A549 (cell line): ENCODE measurements around the gene NOTCH3. TPM values are rescaled to one million over a fixed set of nuclear protein-coding genes. Genes with fewer than 3 reads are reported as not detected.

Experiments
- ATAC-seq, 2 experiments: fragments of 200-7000 bp in 1 of 2; fragments of >200 bp in 1 of 2; cut with Nextera tagmentation in 1 of 2; cut with Tn5 transposase in 1 of 2; 3 replicates each; pipeline versions ENCODE4 v1.8.0 to v1.9.1; 2018 to 2020; ENCODE audit warnings: mild to moderate bottlenecking in 1 of 2, moderate library complexity in 1 of 2
- CTCF ChIA-PET: fragments of 300-600 bp; sonication (Branson Sonifier 250); formaldehyde crosslinking; extraction: SDS; loops from one replicate; lab custom pipeline; 2021; ENCODE audit warnings: antibody characterized with exemption, inconsistent platforms; lab: Yijun Ruan, JAX
- POLR2A ChIA-PET: fragments of 350-600 bp; formaldehyde crosslinking; extraction: SDS; loops from one replicate; lab custom pipeline; 2021; ENCODE audit warnings: antibody characterized with exemption, inconsistent platforms; lab: Yijun Ruan, JAX
- DNase-seq, 2 experiments: peaks; one replicate each; pipeline versions ENCODE4 v3.0.0 to v3.0.0-alpha.2; 2011 to 2016; ENCODE audit warnings: low read depth in 1 of 2, low spot score in 1 of 2
- FAIRE-seq: peaks from 2 replicates; lab custom pipeline; 2011; peaks lifted over from hg19 to GRCh38; lab: Jason Lieb, UNC
- H3K27ac ChIP-seq, 2 experiments: fragments of >200 bp; sonication (Bioruptor Twin); formaldehyde crosslinking; 3 replicates each; pipeline ENCODE4 v1.5.1; 2016 to 2017
- H3K4me1 ChIP-seq: fragments of >200 bp; sonication (Bioruptor Twin); formaldehyde crosslinking; 3 replicates; pipeline ENCODE4 v1.6.1; 2016
- H3K4me2 ChIP-seq: fragments of >200 bp; sonication (Bioruptor Twin); formaldehyde crosslinking; 3 replicates; pipeline ENCODE4 v1.6.1; 2016
- H3K4me3 ChIP-seq: fragments of >200 bp; sonication (Bioruptor Twin); formaldehyde crosslinking; 3 replicates; pipeline ENCODE4 v1.5.1; 2016
- H3K9me3 ChIP-seq: fragments of >200 bp; sonication (Bioruptor Twin); formaldehyde crosslinking; 3 replicates; pipeline ENCODE4 v1.6.1; 2016
- ATOH8 ChIP-seq: fragments of 250-450 bp; sonication (Bioruptor Pico); IDR thresholded peaks from 2 replicates; pipeline ENCODE4 v1.5.0; 2020; ENCODE audit warnings: low read depth, mild to moderate bottlenecking, moderate library complexity
- BHLHE40 ChIP-seq: IDR thresholded peaks from 2 replicates; pipeline ENCODE4 v1.6.1; 2012; ENCODE audit warnings: low read depth, low read length, inconsistent platforms
- CTCF ChIP-seq: fragments of >200 bp; sonication (Bioruptor Twin); formaldehyde crosslinking; IDR thresholded peaks from 3 replicates; pipeline ENCODE4 v1.5.1; 2016
- EHMT2 ChIP-seq: fragments of 200-600 bp; sonication (generic); IDR thresholded peaks from 2 replicates; pipeline ENCODE4 v1.6.1; 2016; ENCODE audit warnings: antibody characterized with exemption, low read depth, mild to moderate bottlenecking, moderate library complexity
- FOSL2 ChIP-seq, 2 experiments: fragments of 450-650 bp in 1 of 2; fragments of >200 bp in 1 of 2; sonication (Bioruptor Twin) in 1 of 2; formaldehyde crosslinking; IDR thresholded peaks; 2 replicates each; pipeline versions ENCODE4 v1.5.0 to v1.6.1; 2016 to 2020; ENCODE audit warnings: mild to moderate bottlenecking in 1 of 2, moderate library complexity in 1 of 2
- HOXB13 ChIP-seq: fragments of 250-450 bp; sonication (Bioruptor Pico); IDR thresholded peaks from 2 replicates; pipeline ENCODE4 v1.5.0; 2020; ENCODE audit warnings: low read depth, mild to moderate bottlenecking, moderate library complexity
- HOXB5 ChIP-seq: fragments of 250-450 bp; sonication (Bioruptor Pico); IDR thresholded peaks from 2 replicates; pipeline ENCODE4 v1.5.0; 2020; ENCODE audit warnings: mild to moderate bottlenecking, moderate library complexity
- MAX ChIP-seq: IDR thresholded peaks from 2 replicates; pipeline ENCODE4 v1.6.1; 2012
- PHF8 ChIP-seq: fragments of 200-600 bp; sonication (generic); IDR thresholded peaks from 2 replicates; pipeline ENCODE4 v1.6.1; 2016; ENCODE audit warnings: low read depth, mild to moderate bottlenecking, antibody characterized with exemption, moderate library complexity, borderline replicate concordance
- POLR2AphosphoS2 ChIP-seq: conservative IDR thresholded peaks from 2 replicates; pipeline ENCODE4 v1.6.1; 2012; ENCODE audit warnings: low read length, improper control_type of control experiment, inconsistent platforms
- SMC3 ChIP-seq: fragments of >200 bp; sonication (Bioruptor Twin); formaldehyde crosslinking; IDR thresholded peaks from 3 replicates; pipeline ENCODE4 v1.6.1; 2018; ENCODE audit warnings: inconsistent platforms
- SREBF2 ChIP-seq: fragments of 450-650 bp; IDR thresholded peaks from 2 replicates; pipeline ENCODE4 v1.6.1; 2014; ENCODE audit warnings: mild to moderate bottlenecking, moderate library complexity
- ZC3H11A ChIP-seq: fragments of 450-650 bp; IDR thresholded peaks from 2 replicates; pipeline ENCODE4 v1.6.1; 2014; ENCODE audit warnings: antibody characterized with exemption, mild to moderate bottlenecking
- ZNF302 ChIP-seq: fragments of 250-450 bp; sonication (Bioruptor Pico); IDR thresholded peaks from 2 replicates; pipeline ENCODE4 v1.9.0; 2021; ENCODE audit warnings: inconsistent platforms, mild to moderate bottlenecking, moderate library complexity
- WGBS: methylation state at CpG from one replicate; pipeline ENCODE4 v1.1.6; 2017; ENCODE audit errors: missing lambda C conversion rate; 5-methylcytosine and 5-hydroxymethylcytosine counted together
- polyA plus RNA-seq, 4 experiments: library from polyadenylated mRNA; depleted of rRNA in 3 of 4; stranded (reverse); fragments of >200 nt; fragmentation: RNase III in 1 of 4; extraction: RNeasy Plus Mini Kit Qiagen cat#74134 plus additional on column Dnase treatment in 1 of 4; gene quantifications; 2 replicates in 3 of 4; 3 replicates in 1 of 4; pipeline ENCODE4 v1.2.3, GENCODE V29; 2011 to 2017
- TF ChIP-seq, protein P1 (sequence below): fragments of >200 bp; sonication (Bioruptor Twin); formaldehyde crosslinking; IDR thresholded peaks from 3 replicates; pipeline ENCODE4 v1.6.1; 2016
- TF ChIP-seq, protein P2 (sequence below): fragments of >200 bp; sonication (Bioruptor Twin); formaldehyde crosslinking; IDR thresholded peaks from 2 replicates; pipeline ENCODE4 v1.6.1; 2016

NOTCH3 gene
- polyA plus RNA-seq, 2 of the 4 experiments (the other 2 are of a cell fraction): 9.5 to 14.7 TPM

- CTCF ChIA-PET: interaction anchor here (1.0 kb wide), 2 partner anchors 9 to 82 kb away, joined by 3 read pairs; no protein-coding TSS in a partner anchor
- 84% methylated on average over 5 of the region's 32 CpGs for WGBS
Measured at GRCh38 chr19:15170345-15170744, 30.4 kb downstream of the NOTCH3 start.

DNA sequence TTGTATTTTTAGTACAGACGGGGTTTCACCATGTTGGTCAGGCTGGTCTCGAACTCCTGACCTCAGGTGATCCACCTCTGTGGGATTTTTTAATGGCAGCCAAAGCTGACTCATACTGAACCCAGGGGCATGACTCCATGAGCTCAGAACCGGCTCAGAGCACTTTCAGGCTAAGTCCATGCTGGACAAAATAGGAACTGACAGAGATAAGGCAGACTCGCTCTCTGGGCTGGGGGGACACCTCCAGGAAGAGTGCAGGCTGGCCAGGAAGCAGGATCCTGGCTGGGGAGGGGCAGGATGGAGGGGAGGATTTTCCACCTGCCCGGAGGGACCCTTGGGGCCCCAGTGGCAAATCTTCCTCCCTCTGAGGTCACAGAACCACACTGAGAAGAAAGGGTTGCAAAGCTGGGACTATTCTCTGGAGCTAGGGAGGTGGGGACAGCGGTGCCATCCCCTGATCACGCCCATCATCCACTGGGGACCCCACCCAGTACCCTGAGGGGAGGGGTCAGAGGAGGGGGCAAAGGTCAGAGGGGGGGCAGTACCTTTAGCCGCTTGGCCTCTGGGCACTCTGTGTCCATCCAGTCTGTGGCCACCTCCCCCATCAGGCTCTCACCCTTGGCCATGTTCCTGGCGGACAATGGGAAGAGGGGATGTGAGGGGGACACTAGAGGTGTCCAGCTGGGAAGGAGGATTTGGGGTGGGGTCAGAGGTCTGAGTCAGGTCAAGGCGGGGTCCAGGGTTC lies 31.1 kb downstream of the NOTCH3 start:
- Histone ChIP-seq H3K27ac (no peak overlapping the region), H3K4me3 (no peak overlapping the region), H3K4me1 (no peaks in the 10 kb centered on the region), H3K4me2 (no peak overlapping the region), H3K9me3 (peaks cover 10% of the 10 kb centered on the region)
- ChIA-PET CTCF (interaction anchor here (1.0 kb wide), 2 partner anchors 8 to 82 kb away, joined by 3 read pairs; no protein-coding TSS in a partner anchor), POLR2A (no interaction called here)
- TF ChIP-seq SMC3: no peak
- TF ChIP-seq ZC3H11A: no peak
- ATAC-seq (no peak), DNase-seq (no peak), FAIRE-seq (no peak)
- WGBS: 75% methylated on average over 6 of the region's 10 CpGs

More at GRCh38 chr19:15170345-15170744, 30.4 kb downstream of the NOTCH3 start:
- ATAC-seq (no peak), DNase-seq (no peak), FAIRE-seq (no peak)
- H3K4me3 ChIP-seq: no peak overlapping the region
- H3K4me1 ChIP-seq: no peaks in the 10 kb centered on the region
- POLR2A ChIA-PET: no interaction called here
- no peak overlapping the region for H3K4me2 ChIP-seq
- H3K27ac ChIP-seq: no peak overlapping the region
- TF ChIP-seq BHLHE40: no peak
- no peak for TF ChIP-seq PHF8
- peaks cover 4% of the 10 kb centered on the region for H3K9me3 ChIP-seq

DNA sequence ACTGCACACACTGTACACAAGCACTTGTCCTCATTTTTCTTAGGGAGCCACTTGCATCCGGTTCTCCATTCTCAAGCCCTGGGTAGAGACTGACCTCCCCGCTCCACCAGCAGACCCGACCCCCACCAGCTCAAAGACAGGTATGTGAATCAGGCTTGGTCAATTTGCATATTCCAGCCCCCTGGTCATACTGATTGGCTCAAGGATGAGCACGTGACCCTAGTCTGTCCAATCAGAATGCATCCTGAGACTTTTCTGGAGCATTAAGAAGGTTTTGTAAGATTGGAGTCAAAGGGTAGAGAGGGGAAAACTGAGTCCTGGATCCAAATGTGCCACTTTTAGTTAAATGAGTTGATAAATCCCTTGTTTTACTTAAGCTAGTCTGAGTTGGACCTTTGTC lies 34.1 kb downstream of the NOTCH3 start:
- Histone ChIP-seq H3K9me3 (peaks cover 10% of the 10 kb centered on the region), H3K4me1 (no peaks in the 10 kb centered on the region), H3K4me2 (no peak overlapping the region), H3K4me3 (no peak overlapping the region), H3K27ac (no peak overlapping the region)
- DNase-seq (no peak), FAIRE-seq (no peak), ATAC-seq (no peak)
- CTCF ChIA-PET: interaction anchor here (0.5 to 3.3 kb wide), 5 partner anchors 11 to 1749 kb away, joined by 3 to 13 read pairs (median 4); partner anchors contain the start of gene PGLYRP2
- POLR2A ChIA-PET: no interaction called here
- WGBS: 56% methylated on average over 4 of the region's 4 CpGs
- no peak for TF ChIP-seq FOSL2 (IDR thresholded peaks at IDR 0.05)
- TF ChIP-seq FOSL2 (CRISPR knock-in tag; IDR thresholded peaks at IDR 0.05): no peak
- no peak for TF ChIP-seq ATOH8 (CRISPR knock-in tag)
- no peak for TF ChIP-seq ZNF302 (CRISPR knock-in tag)
- TF ChIP-seq ZC3H11A: no peak
- TF ChIP-seq, protein P1, sequence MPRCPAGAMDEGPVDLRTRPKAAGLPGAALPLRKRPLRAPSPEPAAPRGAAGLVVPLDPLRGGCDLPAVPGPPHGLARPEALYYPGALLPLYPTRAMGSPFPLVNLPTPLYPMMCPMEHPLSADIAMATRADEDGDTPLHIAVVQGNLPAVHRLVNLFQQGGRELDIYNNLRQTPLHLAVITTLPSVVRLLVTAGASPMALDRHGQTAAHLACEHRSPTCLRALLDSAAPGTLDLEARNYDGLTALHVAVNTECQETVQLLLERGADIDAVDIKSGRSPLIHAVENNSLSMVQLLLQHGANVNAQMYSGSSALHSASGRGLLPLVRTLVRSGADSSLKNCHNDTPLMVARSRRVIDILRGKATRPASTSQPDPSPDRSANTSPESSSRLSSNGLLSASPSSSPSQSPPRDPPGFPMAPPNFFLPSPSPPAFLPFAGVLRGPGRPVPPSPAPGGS: no peak
- no peak for TF ChIP-seq HOXB5
- TF ChIP-seq, protein P2, sequence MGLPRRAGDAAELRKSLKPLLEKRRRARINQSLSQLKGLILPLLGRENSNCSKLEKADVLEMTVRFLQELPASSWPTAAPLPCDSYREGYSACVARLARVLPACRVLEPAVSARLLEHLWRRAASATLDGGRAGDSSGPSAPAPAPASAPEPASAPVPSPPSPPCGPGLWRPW: no peak
- TF ChIP-seq HOXB13: no peak
- TF ChIP-seq POLR2AphosphoS2: no peak
- TF ChIP-seq MAX: no peak
- TF ChIP-seq SREBF2: no peak
- no peak for TF ChIP-seq CTCF
- TF ChIP-seq SMC3: no peak
- no peak for TF ChIP-seq EHMT2
